HepG2 (cell line): ENCODE measurements around the gene TULP4. TPM values are rescaled to one million over a fixed set of nuclear protein-coding genes. Genes with fewer than 3 reads are reported as not detected.

Experiments used
- ARHGAP35 ChIP-seq: sonication (generic); formaldehyde crosslinking; IDR thresholded peaks from 2 replicates; pipeline ENCODE4 v1.9.0; 2022; ENCODE audit warnings: mild to moderate bottlenecking, inconsistent platforms, moderate library complexity, missing genetic modification reagents, borderline replicate concordance
- ATF7-NPFF ChIP-seq: sonication (generic); formaldehyde crosslinking; IDR thresholded peaks from 2 replicates; pipeline ENCODE4 v1.8.1; 2023; ENCODE audit warnings: mild to moderate bottlenecking, low read depth, missing genetic modification reagents, moderate library complexity
- ATRX ChIP-seq: sonication (generic); formaldehyde crosslinking; IDR thresholded peaks from 2 replicates; pipeline ENCODE4 v1.4.0; 2020; ENCODE audit warnings: missing genetic modification reagents, borderline replicate concordance
- BCL6 ChIP-seq: IDR thresholded peaks from 2 replicates; pipeline ENCODE4 v1.6.1; 2016; ENCODE audit warnings: missing genetic modification reagents, missing compliant biosample characterization
- BRCA1 ChIP-seq: sonication (generic); formaldehyde crosslinking; IDR thresholded peaks from 2 replicates; pipeline ENCODE4 v1.4.0; 2020; ENCODE audit warnings: missing genetic modification reagents
- CENPBD1 ChIP-seq: sonication (generic); formaldehyde crosslinking; IDR thresholded peaks from 2 replicates; pipeline ENCODE4 v1.8.0; 2022; ENCODE audit warnings: missing genetic modification reagents, low read depth, mild to moderate bottlenecking, borderline replicate concordance
- DPF2 ChIP-seq: sonication (generic); formaldehyde crosslinking; IDR thresholded peaks from 2 replicates; pipeline ENCODE4 v1.4.0; 2020; ENCODE audit warnings: mild to moderate bottlenecking, low read depth, missing genetic modification reagents, borderline replicate concordance
- MAF1 ChIP-seq: sonication (generic); formaldehyde crosslinking; IDR thresholded peaks from 2 replicates; pipeline ENCODE4 v1.5.0; 2020; ENCODE audit warnings: missing genetic modification reagents, borderline replicate concordance
- NCOA1 ChIP-seq: sonication (generic); formaldehyde crosslinking; IDR thresholded peaks from 2 replicates; pipeline ENCODE4 v1.9.0; 2021; ENCODE audit warnings: missing genetic modification reagents
- RBAK ChIP-seq: sonication (generic); formaldehyde crosslinking; IDR thresholded peaks from 2 replicates; pipeline ENCODE4 v1.5.1; 2020; ENCODE audit warnings: mild to moderate bottlenecking, missing genetic modification reagents
- RBFOX2 ChIP-seq: fragments of 200-400 bp; formaldehyde crosslinking; IDR thresholded peaks from 2 replicates; pipeline ENCODE4 v1.6.1; 2017; ENCODE audit warnings: low read depth, mild to moderate bottlenecking, low read length
- TAF15 ChIP-seq: fragments of 200-400 bp; formaldehyde crosslinking; IDR thresholded peaks from one replicate; pipeline ENCODE4 v1.6.1; 2018; ENCODE audit warnings: mild to moderate bottlenecking, low read depth, low read length; ENCODE audit not compliant: poor library complexity, severe bottlenecking
- TBX3 ChIP-seq: fragments of 450-650 bp; IDR thresholded peaks from 2 replicates; pipeline ENCODE4 v1.6.1; 2017; ENCODE audit warnings: antibody characterized with exemption, mild to moderate bottlenecking, inconsistent platforms, borderline replicate concordance
- ZBTB33 ChIP-seq: sonication (generic); formaldehyde crosslinking; IDR thresholded peaks from 2 replicates; pipeline ENCODE4 v1.4.0; 2020; ENCODE audit warnings: missing genetic modification reagents
- ZBTB34 ChIP-seq: sonication (generic); formaldehyde crosslinking; IDR thresholded peaks from 2 replicates; pipeline ENCODE4 v1.8.0; 2022; ENCODE audit warnings: mild to moderate bottlenecking, missing genetic modification reagents
- ZC3H4 ChIP-seq: sonication (generic); formaldehyde crosslinking; IDR thresholded peaks from 2 replicates; pipeline ENCODE4 v1.4.0; 2020; ENCODE audit warnings: missing genetic modification reagents, borderline replicate concordance
- ZNF33A ChIP-seq: sonication (generic); formaldehyde crosslinking; IDR thresholded peaks from 2 replicates; pipeline ENCODE4 v1.5.1; 2020; ENCODE audit warnings: missing genetic modification reagents, mild to moderate bottlenecking, moderate library complexity, borderline replicate concordance
- ZNF724P ChIP-seq: sonication (generic); formaldehyde crosslinking; IDR thresholded peaks from 2 replicates; pipeline ENCODE4 v1.8.0; 2022; ENCODE audit warnings: missing genetic modification reagents, borderline replicate concordance
- ZZZ3 ChIP-seq: sonication (generic); formaldehyde crosslinking; IDR thresholded peaks from 2 replicates; pipeline ENCODE4 v1.4.0; 2020; ENCODE audit warnings: missing genetic modification reagents, mild to moderate bottlenecking, borderline replicate concordance
- polyA plus RNA-seq, 8 experiments: library from polyadenylated mRNA; depleted of rRNA in 3 of 8; stranded (reverse) in 7 of 8; unstranded in 1 of 8; fragments of >200 nt; fragmentation: Illumina TruSeq in 4 of 8; extraction: Trizol in 4 of 8; gene quantifications; 2 replicates each; pipeline versions ENCODE4 v1.2.1 to v1.2.3, GENCODE V29; 2011 to 2016; ENCODE audit warnings: low read depth in 4 of 8, missing spikeins in 1 of 8, mixed read lengths in 1 of 8; ENCODE audit not compliant: insufficient read depth in 1 of 8
- total RNA-seq, 5 experiments: library from RNA; depleted of rRNA; stranded (reverse); fragments of >200 nt; fragmentation: Illumina TruSeq; extraction: Trizol; gene quantifications; 2 replicates each; pipeline ENCODE4 v1.2.3, GENCODE V29; 2016; ENCODE audit warnings: low read depth in 1 of 5
- TF ChIP-seq, protein P1 (sequence below): sonication (generic); formaldehyde crosslinking; IDR thresholded peaks from 2 replicates; pipeline ENCODE4 v1.9.0; 2022; ENCODE audit warnings: missing genetic modification reagents, mild to moderate bottlenecking, borderline replicate concordance
- TF ChIP-seq, protein P2 (sequence below): sonication (generic); formaldehyde crosslinking; conservative IDR thresholded peaks from 2 replicates; pipeline ENCODE4 v1.4.0; 2020; ENCODE audit warnings: missing genetic modification reagents
- TF ChIP-seq, protein P3 (sequence below): sonication (generic); formaldehyde crosslinking; IDR thresholded peaks from 2 replicates; pipeline ENCODE4 v1.4.0; 2020; ENCODE audit warnings: low read depth, mild to moderate bottlenecking, missing genetic modification reagents

Gene TULP4
- total and polyA plus RNA-seq, 2 of the 13 experiments (the other 11 are each of a cell fraction or from before 2014, with no cell fraction given): 21.1 to 122 TPM

DNA sequence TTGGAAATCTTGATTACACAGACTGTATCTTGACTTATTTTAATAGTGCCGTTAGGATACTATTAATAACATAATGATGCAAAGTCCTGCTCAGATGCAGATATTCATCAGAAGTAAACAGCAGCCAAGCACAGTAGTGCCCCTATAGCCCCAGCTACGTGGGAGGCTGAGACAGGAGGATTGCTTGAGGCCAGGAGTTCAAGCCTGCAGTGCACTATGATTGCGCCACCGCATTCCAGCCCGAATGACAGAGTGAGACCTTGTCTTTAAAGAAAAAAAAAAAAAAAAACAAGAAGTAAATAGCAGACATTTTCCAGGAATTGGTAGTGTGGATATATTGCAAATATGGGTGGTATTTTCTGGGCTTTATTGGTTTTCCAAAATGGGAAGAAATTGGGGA, 61.8 kb downstream of the TULP4 start (continued):
- TF ChIP-seq ZBTB33 (CRISPR knock-in tag): peak; percentile 36; the same call in 1 of the 2 replicates
- no peak for TF ChIP-seq TBX3
- no peak for TF ChIP-seq ATF7-NPFF (CRISPR knock-in tag)
- TF ChIP-seq ATRX (CRISPR knock-in tag): no peak
- no peak for TF ChIP-seq ZC3H4 (CRISPR knock-in tag)
- TF ChIP-seq ZBTB34 (CRISPR knock-in tag): no peak
- no peak for TF ChIP-seq ARHGAP35 (CRISPR knock-in tag)
- TF ChIP-seq MAF1 (CRISPR knock-in tag): no peak
- no peak for TF ChIP-seq RBFOX2
- TF ChIP-seq, protein P1, sequence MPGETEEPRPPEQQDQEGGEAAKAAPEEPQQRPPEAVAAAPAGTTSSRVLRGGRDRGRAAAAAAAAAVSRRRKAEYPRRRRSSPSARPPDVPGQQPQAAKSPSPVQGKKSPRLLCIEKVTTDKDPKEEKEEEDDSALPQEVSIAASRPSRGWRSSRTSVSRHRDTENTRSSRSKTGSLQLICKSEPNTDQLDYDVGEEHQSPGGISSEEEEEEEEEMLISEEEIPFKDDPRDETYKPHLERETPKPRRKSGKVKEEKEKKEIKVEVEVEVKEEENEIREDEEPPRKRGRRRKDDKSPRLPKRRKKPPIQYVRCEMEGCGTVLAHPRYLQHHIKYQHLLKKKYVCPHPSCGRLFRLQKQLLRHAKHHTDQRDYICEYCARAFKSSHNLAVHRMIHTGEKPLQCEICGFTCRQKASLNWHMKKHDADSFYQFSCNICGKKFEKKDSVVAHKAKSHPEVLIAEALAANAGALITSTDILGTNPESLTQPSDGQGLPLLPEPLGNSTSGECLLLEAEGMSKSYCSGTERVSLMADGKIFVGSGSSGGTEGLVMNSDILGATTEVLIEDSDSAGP (CRISPR knock-in tag): no peak
- no peak for TF ChIP-seq NCOA1 (CRISPR knock-in tag)
- TF ChIP-seq ZNF33A (CRISPR knock-in tag): no peak
- TF ChIP-seq, protein P2, sequence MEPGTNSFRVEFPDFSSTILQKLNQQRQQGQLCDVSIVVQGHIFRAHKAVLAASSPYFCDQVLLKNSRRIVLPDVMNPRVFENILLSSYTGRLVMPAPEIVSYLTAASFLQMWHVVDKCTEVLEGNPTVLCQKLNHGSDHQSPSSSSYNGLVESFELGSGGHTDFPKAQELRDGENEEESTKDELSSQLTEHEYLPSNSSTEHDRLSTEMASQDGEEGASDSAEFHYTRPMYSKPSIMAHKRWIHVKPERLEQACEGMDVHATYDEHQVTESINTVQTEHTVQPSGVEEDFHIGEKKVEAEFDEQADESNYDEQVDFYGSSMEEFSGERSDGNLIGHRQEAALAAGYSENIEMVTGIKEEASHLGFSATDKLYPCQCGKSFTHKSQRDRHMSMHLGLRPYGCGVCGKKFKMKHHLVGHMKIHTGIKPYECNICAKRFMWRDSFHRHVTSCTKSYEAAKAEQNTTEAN (CRISPR knock-in tag): no peak
- no peak for TF ChIP-seq TAF15
- no peak for TF ChIP-seq BRCA1 (CRISPR knock-in tag)
- no peak for TF ChIP-seq DPF2 (CRISPR knock-in tag)
- TF ChIP-seq ZNF724P (CRISPR knock-in tag): no peak
- TF ChIP-seq CENPBD1 (CRISPR knock-in tag): no peak
- TF ChIP-seq, protein P3, sequence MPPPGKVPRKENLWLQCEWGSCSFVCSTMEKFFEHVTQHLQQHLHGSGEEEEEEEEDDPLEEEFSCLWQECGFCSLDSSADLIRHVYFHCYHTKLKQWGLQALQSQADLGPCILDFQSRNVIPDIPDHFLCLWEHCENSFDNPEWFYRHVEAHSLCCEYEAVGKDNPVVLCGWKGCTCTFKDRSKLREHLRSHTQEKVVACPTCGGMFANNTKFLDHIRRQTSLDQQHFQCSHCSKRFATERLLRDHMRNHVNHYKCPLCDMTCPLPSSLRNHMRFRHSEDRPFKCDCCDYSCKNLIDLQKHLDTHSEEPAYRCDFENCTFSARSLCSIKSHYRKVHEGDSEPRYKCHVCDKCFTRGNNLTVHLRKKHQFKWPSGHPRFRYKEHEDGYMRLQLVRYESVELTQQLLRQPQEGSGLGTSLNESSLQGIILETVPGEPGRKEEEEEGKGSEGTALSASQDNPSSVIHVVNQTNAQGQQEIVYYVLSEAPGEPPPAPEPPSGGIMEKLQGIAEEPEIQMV (CRISPR knock-in tag): no peak
- TF ChIP-seq ZZZ3 (CRISPR knock-in tag): no peak
- TF ChIP-seq BCL6: 0 out of 2 replicates have a peak, but pooled peaks have one; percentile 25
- TF ChIP-seq RBAK (CRISPR knock-in tag): no peak
